ENCODE results near the gene EXOC6B.

GRCh38 chr2:72744049-72744448, 81.8 kb downstream of the EXOC6B start:
- TF ChIP-seq CTCF (IDR thresholded peaks at IDR 0.05) (no peak), POLR2A (IDR thresholded peaks at IDR 0.05) (no peak)
